Stimulated activated CD4-positive, alpha-beta T cell treated with anti-CD3 and anti-CD28 coated beads, TNF-alpha, amount 100 ng/mL, for 1 hour (primary cell): ENCODE measurements around the gene ZMYND8.
"Not testable (repeated sequence)": the region's sequence is repeated elsewhere in the genome, so short reads cannot be mapped to it uniquely, and the experiment has no call there.

Source experiments
- DNase-seq, 3 donors: peaks; one replicate each; pipeline ENCODE4 v3.0.0-alpha.2; 2020; ENCODE audit warnings: low read depth in 3 of 3, low spot score in 1 of 3

Gene ZMYND8

DNA sequence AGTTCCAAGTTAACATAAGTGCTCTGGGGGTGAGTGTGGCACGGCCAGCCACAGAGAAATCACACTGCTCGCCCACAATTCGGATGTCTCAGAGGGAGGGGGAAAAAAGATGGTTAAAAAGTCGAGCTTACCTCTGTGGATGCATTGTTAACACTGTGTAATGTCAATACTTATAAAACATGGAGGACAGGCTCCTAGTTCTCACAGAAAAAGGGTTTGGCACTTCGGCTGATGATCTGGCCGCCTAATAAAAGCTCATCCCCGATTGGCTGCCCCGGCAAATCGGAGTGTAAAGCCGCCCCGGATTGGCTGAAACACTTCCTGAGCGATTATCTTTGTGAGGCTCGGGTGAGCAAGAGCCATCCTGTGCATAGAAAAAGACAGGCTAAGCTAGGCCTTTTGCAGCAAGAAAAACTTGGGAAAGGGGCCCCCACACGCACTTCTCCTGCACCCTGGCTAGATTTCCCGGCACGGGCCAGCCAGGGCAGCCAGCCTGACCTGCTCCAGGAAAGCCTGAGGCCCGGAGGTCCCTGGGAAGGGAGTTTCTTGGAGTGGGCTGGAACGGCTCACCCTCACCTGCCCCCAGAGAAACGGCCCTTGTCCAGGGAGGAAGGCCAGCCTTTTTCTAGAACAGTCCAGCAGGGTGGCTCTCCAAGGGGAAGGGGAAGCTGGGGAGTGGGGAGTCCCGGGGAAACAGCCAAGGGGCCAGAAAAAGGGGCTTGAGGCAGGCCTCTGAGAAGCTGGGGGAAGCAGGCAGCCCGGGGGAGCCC, at the start of gene ZMYND8:
Gene ZMYND8 (minus strand): TSS at position 174 of the 770 bp plus-strand sequence. CDS start 29 bp downstream, at position 145.
- DNase-seq = peak; percentile 81 to 98 (median 97)

DNA sequence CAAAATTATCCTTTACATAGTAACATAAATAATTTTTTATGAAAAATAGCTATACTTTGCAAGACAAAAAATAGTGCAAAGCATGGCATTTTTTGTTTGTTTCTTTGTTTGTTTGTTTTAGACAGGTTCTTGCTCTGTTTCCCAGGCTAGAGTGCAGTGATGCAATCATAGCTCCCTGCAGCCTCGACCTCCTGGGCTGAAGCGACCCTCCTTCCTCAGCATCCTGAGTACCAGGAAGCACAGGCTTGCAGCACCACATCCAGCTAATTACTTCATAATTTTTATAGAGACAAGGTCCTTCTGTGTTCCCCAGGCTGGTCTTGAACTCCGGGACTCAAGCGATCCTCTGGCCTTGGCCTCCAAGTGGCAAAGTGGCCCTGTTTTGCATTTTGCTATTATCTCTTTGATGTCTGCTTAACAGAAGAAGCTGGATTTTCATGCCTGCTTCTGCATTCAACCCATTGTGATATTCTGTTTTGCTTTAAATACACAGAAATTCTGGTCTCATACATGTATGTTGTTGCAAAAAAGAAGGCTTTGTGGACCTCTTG, 49.4 kb upstream of the ZMYND8 start:
- DNase-seq = no peak

DNA sequence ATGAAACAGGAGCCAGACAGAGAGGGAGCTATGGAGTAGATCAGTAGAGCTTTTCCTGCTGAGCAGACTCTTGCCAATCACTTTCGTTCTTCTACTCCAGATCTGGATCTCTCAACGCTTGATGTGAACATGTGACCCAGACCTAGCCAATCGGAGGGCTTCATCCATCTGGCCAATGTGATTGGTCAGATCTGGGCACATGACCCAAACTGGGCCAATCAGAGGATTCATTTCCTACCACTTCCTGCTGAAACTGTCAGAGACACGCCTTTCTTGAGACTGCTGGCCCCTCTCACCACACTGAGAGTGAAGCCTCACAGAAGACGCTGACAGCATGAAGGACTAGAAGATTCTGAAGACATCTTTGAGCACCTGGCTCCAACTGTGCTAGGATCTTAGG, 44.2 kb upstream of the ZMYND8 start:
- DNase-seq = no peak

GRCh38 chr20:47397652-47398301, 41.3 kb upstream of the ZMYND8 start:
- no peak for DNase-seq

DNA sequence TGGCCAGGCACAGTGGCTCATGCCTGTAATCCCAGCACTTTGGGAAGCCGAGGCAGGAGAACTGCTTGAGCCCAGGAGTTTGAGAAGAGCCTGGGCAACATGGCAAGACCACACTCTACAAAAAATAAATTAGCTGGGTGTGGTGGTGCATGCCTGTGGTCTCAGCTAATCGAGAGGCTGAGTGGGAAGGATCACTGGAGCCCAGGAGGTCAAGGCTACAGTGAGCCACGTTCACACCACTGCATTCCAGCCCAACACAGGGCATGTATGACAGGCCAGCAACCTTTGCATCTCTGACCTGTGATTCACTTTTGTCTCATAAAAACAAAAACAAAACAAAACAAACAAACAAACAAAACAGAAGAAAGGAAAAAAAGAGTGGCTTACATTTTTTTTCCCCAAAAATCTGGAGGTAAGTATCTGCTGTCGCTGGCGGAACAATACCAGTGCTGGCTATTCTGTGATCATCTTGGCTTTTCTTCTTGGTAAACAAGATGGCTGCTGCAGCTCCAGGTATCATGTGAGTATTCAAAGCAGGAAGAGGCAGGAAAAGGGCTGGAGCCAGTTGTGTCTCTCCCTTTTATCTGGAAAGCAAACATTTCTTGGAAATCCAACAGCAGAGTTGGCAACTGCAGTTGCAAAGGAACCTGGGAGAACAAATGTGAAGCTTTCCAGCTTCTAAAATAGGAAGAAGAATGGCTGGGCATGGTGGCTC, 40.4 kb upstream of the ZMYND8 start:
- DNase-seq = no peak

DNA sequence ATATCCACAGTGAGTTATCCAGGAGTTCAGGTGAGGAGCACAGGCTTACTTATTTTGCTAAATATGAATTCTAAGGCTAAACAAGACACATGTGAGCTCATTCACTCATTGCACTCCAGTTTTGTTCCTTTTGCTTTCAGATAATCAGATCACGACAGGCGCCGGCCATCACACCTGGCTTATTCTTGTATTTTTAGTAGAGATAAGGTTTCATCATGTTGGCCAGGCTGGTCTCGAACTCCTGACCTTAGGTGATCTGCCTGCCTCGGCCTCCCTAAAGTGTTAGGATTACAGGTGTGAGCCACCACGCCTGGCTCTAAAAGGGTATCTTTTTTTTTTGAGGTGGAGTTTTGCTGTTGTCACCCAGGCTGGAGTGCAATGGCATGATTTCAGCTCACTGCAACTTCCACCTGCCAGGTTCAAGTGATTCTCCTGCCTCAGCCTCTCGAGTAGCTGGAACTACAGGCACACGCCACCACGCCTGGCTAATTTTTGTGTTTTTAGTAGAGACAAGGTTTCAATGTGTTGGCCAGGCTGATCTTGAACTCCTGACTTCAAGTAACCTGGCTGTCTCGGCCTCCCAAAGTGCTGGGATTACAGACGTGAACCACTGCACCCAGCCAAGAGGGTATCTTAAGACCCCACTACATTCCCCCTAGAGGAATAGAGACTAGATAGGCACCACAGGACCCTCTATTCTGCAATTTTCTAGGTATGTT, 37.5 kb upstream of the ZMYND8 start:
- not testable (repeated sequence) for DNase-seq

DNA sequence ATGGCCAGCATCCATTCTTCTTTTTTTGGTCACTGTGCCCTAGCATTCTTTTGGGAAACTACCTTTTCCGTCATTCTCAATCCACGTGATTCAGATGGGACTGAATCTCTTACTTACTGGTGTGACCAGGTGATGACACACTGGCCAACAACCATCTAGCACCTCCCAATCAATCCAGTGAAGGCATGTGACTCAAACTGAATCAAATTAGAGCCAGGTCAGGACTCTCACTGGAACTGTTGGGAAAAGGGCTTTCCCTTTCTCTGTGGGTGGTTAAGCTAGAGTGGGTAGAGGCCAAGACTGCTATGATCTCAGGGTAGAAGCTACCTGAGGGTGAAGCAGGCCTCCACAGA, 36.2 kb upstream of the ZMYND8 start:
- DNase-seq = no peak

GRCh38 chr20:47392015-47392720, 35.7 kb upstream of the ZMYND8 start:
- no peak for DNase-seq

- DNase-seq = no peak
Measured at GRCh38 chr20:47391276-47392010, 34.9 kb upstream of the ZMYND8 start.

DNA sequence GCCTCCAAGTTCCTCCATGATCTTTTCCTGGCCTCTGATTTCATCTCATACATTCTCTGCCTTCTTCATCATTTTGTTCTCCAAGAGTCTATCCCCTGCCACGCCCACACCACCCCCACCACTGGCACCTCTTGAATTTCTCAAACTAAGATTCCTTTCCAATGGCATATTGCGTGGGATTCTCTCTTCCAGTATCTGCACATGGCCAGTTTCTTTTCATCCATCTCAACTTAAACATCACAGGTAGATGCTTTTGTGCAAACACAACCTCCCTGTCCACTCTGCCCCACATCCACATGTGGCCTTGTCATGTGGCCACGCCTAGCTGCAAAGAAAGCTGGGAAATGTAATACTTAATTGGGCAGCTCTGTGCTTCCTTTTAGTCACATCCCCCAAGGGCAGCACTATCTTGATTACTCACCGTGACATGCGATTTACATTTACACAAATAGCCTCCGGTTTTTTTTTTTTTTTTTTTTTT, 33.4 kb upstream of the ZMYND8 start:
- DNase-seq = no peak

DNA sequence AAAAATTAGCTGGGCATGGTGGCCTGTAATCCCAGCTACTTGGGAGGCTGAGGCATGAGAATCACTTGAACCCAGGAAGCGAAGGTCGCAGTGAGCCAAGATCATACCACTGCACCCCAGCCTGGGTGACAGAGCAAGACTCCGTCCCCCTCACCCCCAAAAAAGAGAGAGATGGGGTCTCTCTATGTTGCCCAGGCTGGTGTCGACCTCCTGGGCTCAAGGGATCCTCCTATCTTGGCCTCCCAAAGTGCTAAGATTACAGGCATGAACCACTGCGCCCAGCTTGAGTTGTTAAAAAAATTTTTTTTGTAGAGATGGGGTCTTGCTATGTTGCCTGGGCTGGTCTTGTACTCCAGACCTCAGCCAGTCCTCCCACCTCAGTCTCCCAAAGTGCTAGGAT, 29.5 kb upstream of the ZMYND8 start:
- not testable (repeated sequence) for DNase-seq

DNA sequence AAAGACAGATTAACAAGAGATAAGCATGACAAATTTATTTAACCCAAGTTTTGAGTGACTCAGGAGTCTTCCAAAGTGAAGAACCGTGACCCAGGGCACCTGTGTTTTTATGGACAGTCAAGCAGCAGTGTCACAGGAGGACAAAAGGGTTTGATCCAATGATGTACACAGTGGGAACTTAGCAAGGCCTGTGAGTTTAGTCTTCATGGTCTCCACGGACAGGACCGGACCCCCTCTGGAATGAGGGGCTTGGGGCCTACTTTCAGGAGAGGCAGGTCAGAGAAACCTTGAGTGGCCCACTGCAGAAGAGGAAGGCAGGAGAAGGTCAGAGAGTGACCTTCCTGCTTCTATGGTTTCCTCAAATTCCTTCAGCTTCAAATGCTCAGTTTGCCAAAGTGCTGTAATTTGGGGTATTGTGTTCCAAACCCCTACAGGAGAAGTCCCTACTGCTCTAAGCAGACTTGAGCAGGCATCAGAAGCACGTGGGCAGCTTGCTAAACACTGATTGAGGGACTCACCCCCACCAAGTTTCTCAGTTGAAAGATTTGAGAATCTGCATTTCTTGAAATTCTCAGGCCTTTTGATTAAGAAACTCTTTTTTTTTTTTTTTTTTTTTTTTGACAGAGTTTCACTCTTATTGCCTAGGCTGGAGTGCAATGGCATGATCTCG, 26.4 kb upstream of the ZMYND8 start:
- no peak for DNase-seq

DNA sequence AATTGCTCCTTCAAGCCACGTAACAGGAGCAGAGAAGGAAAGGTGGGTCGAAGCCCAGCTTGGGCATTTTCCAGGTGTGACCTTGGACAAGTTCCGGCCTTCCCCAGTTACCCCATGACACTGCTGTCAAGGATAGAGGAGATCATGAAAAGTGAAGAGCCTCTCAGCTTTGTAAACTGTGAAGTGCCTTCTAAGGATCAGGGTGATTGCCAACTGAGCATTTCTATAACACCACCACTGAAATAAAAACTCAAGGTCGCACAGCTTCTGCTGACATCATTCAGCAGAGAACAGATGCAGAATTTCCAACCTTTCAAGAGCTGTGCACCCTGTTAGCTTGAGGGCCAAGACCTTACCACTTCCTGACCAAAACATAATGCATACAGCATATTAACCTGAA, 24.0 kb upstream of the ZMYND8 start:
- DNase-seq = no peak

GRCh38 chr20:47379433-47380150, 23.1 kb upstream of the ZMYND8 start:
- DNase-seq = no peak

GRCh38 chr20:47377122-47377722, 20.7 kb upstream of the ZMYND8 start:
- DNase-seq = no peak

- not testable (repeated sequence) for DNase-seq
Measured at GRCh38 chr20:47376096-47376643, 19.7 kb upstream of the ZMYND8 start.

GRCh38 chr20:47374121-47374520, 17.6 kb upstream of the ZMYND8 start:
- DNase-seq = not testable (repeated sequence)

DNA sequence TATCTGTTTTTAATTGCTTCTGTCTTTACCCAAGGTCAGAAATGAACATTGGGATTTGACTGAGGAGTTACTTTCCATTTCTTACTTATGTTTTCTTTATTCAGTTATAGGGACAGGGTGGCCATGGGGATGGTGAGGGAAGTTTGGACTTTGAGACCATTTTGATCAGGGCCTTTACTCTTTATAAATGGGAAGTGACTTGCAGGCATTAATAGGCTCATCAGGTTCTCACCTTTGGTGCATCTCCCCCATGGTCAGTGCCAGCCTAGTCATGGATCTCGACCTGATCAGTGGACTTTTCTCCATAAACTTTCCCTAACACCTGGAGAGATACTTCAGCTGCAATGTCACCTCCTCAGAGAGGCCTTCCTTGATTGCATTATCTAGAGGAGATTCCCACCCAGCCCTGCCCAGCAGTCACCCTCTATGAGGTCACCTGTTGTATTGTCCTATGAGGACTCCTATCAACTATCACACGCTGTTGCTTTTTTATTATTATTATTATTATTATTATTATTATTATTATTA, 16.8 kb upstream of the ZMYND8 start:
- DNase-seq = no peak
